ENCODE results near the gene PIGR. TPM values are rescaled to one million over a fixed set of nuclear protein-coding genes. Genes with fewer than 3 reads are reported as not detected.

Gene PIGR
- total and polyA plus RNA-seq, 2 of the 8 experiments (the other 6 are each of a cell fraction or from before 2014, with no cell fraction given), result not detected

GRCh38 chr1:206952171-206952570 lies 5.9 kb upstream of the PIGR start:
- no peak overlapping the region for H2AFZ ChIP-seq (ENCODE audit: low read length)
- H3K18ac ChIP-seq (ENCODE audit: extremely low read depth, low read length), result no peak overlapping the region
- no peak overlapping the region for H3K9ac ChIP-seq (replicated peaks in 1 of 4; ENCODE audit: extremely low read depth in 1 of 4, low read depth in 3 of 4, low read length in 3 of 4)
- no peak overlapping the region for H3K4me3 ChIP-seq (ENCODE audit: extremely low read depth in 1 of 4, insufficient read depth in 2 of 4, low read depth in 3 of 4, low read length in 4 of 4)
- no peak overlapping the region for H3K4me2 ChIP-seq (ENCODE audit: insufficient read depth in 1 of 2, low read depth in 2 of 2, low read length in 2 of 2)
- no peaks in the 10 kb centered on the region for H3K4me1 ChIP-seq (replicated peaks in 1 of 4; ENCODE audit: control insufficient read depth in 3 of 4, insufficient read depth in 4 of 4, low read length in 3 of 4)
- H2BK5ac ChIP-seq (ENCODE audit: low read depth, low read length), result no peak overlapping the region
- no peak overlapping the region for H4K5ac ChIP-seq (ENCODE audit: insufficient read length, low read depth, low read length)
- H4K20me1 ChIP-seq (replicated peaks in 1 of 2; ENCODE audit: control insufficient read depth in 1 of 2, insufficient read depth in 2 of 2, low read length in 2 of 2), result no peaks in the 10 kb centered on the region
- H3K27me3 ChIP-seq (replicated peaks in 1 of 4; ENCODE audit: control insufficient read depth in 3 of 4, extremely low read depth in 1 of 4, insufficient read depth in 3 of 4, low read length in 3 of 4), result peaks cover 0 to 3% (median 0%) of the 10 kb centered on the region in 4 experiments; a peak in 1 of 7 replicates
- H2BK12ac ChIP-seq (ENCODE audit: low read depth, low read length), result no peak overlapping the region
- DNase-seq (ENCODE audit: low read depth in 1 of 2, low spot score in 2 of 2) (no peak), FAIRE-seq (no peak)
- H2AK5ac ChIP-seq (ENCODE audit: low read depth, low read length), result no peak overlapping the region
- no peak overlapping the region for H3K27ac ChIP-seq (ENCODE audit: low read depth, low read length)
- no peak overlapping the region for H3K4ac ChIP-seq (replicated peaks; ENCODE audit: insufficient read length, low read depth, low read length)
- H3K79me2 ChIP-seq (ENCODE audit: control insufficient read depth in 1 of 2, insufficient read depth in 2 of 2, low read length in 2 of 2), result no peaks in the 10 kb centered on the region
- H2BK20ac ChIP-seq (ENCODE audit: low read length), result no peak overlapping the region
- POLR2A ChIA-PET (ENCODE audit: partially characterized antibody), result interaction anchor here (1.4 kb wide), 1 partner anchor 15 kb away, joined by 3 read pairs; no protein-coding TSS in a partner anchor
- H4K91ac ChIP-seq (replicated peaks; ENCODE audit: insufficient read length, low read length), result no peak overlapping the region
- no peaks in the 10 kb centered on the region for H3K23me2 ChIP-seq (ENCODE audit: low read depth, low read length)
- WGBS, 2 experiments (ENCODE audit: extremely low coverage in 1 of 2, insufficient coverage in 1 of 2, insufficient read length in 1 of 2, insufficient replicate concordance in 2 of 2, low coverage in 1 of 2, low lambda C conversion rate in 2 of 2, missing lambda C conversion rate in 1 of 2), result 85% methylated on average over 4 of the region's 4 CpGs; no CpG with 5 or more reads in 1 of the 2 experiments
- no peak overlapping the region for H2BK15ac ChIP-seq (ENCODE audit: low read length)
- no peak overlapping the region for H2BK120ac ChIP-seq (replicated peaks; ENCODE audit: low read depth, low read length)
- no peaks in the 10 kb centered on the region for H3K36me3 ChIP-seq (ENCODE audit: control insufficient read depth in 2 of 4, insufficient read depth in 4 of 4, low read length in 3 of 4)
- no peak overlapping the region for H3K56ac ChIP-seq (replicated peaks; ENCODE audit: insufficient read length, low read depth, low read length)
- no peaks in the 10 kb centered on the region for H3K79me1 ChIP-seq (ENCODE audit: low read depth, low read length)
- H4K8ac ChIP-seq (ENCODE audit: extremely low read depth, insufficient read depth, low read length), result no peak overlapping the region
- no peak overlapping the region for H3K14ac ChIP-seq (ENCODE audit: insufficient read length)
- no peaks in the 10 kb centered on the region for H3K9me3 ChIP-seq (ENCODE audit: insufficient read depth in 2 of 2, low read depth in 1 of 2, low read length in 1 of 2)
- CTCF ChIA-PET (ENCODE audit: partially characterized antibody), result interaction anchor here (1.2 to 13.6 kb wide), 6 partner anchors 18 to 154 kb away, joined by 3 to 226 read pairs (median 4); partner anchors contain the start of gene FCAMR
- no peak overlapping the region for H3K23ac ChIP-seq (ENCODE audit: insufficient read length)
- TF ChIP-seq HDAC6 (IDR thresholded peaks at IDR 0.05; ENCODE audit: low read depth, low read length), result no peak
- TF ChIP-seq KDM1A (IDR thresholded peaks at IDR 0.05; ENCODE audit: borderline replicate concordance, low read length), result no peak
- TF ChIP-seq GABPA (IDR thresholded peaks at IDR 0.05; ENCODE audit: borderline replicate concordance, insufficient read depth, low read length), result no peak
- no peak for TF ChIP-seq GTF2F1 (IDR thresholded peaks at IDR 0.05; ENCODE audit: borderline replicate concordance, low read depth, low read length)
- TF ChIP-seq TCF12 (IDR thresholded peaks at IDR 0.05; ENCODE audit: low read depth, low read length), result no peak
- TF ChIP-seq, protein P1, sequence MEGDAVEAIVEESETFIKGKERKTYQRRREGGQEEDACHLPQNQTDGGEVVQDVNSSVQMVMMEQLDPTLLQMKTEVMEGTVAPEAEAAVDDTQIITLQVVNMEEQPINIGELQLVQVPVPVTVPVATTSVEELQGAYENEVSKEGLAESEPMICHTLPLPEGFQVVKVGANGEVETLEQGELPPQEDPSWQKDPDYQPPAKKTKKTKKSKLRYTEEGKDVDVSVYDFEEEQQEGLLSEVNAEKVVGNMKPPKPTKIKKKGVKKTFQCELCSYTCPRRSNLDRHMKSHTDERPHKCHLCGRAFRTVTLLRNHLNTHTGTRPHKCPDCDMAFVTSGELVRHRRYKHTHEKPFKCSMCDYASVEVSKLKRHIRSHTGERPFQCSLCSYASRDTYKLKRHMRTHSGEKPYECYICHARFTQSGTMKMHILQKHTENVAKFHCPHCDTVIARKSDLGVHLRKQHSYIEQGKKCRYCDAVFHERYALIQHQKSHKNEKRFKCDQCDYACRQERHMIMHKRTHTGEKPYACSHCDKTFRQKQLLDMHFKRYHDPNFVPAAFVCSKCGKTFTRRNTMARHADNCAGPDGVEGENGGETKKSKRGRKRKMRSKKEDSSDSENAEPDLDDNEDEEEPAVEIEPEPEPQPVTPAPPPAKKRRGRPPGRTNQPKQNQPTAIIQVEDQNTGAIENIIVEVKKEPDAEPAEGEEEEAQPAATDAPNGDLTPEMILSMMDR (IDR thresholded peaks at IDR 0.05; ENCODE audit: control extremely low read depth in 1 of 3, insufficient read depth in 1 of 3, low read depth in 1 of 3, low read length in 3 of 3), result no peak
- TF ChIP-seq TBP (IDR thresholded peaks at IDR 0.05; ENCODE audit: low read depth, low read length), result no peak
- no peak for TF ChIP-seq RNF2 (IDR thresholded peaks at IDR 0.05; ENCODE audit: borderline replicate concordance, low read depth, low read length, missing control alignments, poor library complexity, severe bottlenecking)
- no peak for TF ChIP-seq CHD2 (IDR thresholded peaks at IDR 0.05; ENCODE audit: low read length)
- TF ChIP-seq ASH2L (IDR thresholded peaks at IDR 0.05; ENCODE audit: low read length), result no peak
- TF ChIP-seq KDM5A (IDR thresholded peaks at IDR 0.05; ENCODE audit: low read length), result no peak
- TF ChIP-seq SP4 (IDR thresholded peaks at IDR 0.05; ENCODE audit: low read length), result no peak
